Mucosa of descending colon (tissue), 3 donors: ENCODE results near the gene LUZP1. TPM values are rescaled to one million over a fixed set of nuclear protein-coding genes. Genes with fewer than 3 reads are reported as not detected.

Source experiments
- ATAC-seq: fragments of 200-7000 bp; cut with Tn5 transposase; one replicate; pipeline ENCODE4 v1.9.1; 2020; ENCODE audit warnings: mild to moderate bottlenecking, moderate library complexity
- DNase-seq, 3 donors: peaks; one replicate each; pipeline ENCODE4 v3.0.0-alpha.2; 2020
- H3K36me3 ChIP-seq: fragments of 200-600 bp; one replicate; pipeline ENCODE4 v1.8.0; 2021; ENCODE audit warnings: low read depth, mild to moderate bottlenecking
- H3K4me1 ChIP-seq: fragments of 200-600 bp; one replicate; pipeline ENCODE4 v1.8.0; 2021; ENCODE audit warnings: low read depth, mild to moderate bottlenecking
- H3K4me3 ChIP-seq: fragments of 200-600 bp; one replicate; pipeline ENCODE4 v1.8.0; 2021; ENCODE audit warnings: mild to moderate bottlenecking
- H3K9me3 ChIP-seq: fragments of 200-600 bp; one replicate; pipeline ENCODE4 v1.8.0; 2021; ENCODE audit warnings: mild to moderate bottlenecking
- CTCF ChIP-seq: fragments of 200-600 bp; IDR thresholded peaks from one replicate; pipeline ENCODE4 v1.8.0; 2022; ENCODE audit warnings: antibody characterized with exemption, mild to moderate bottlenecking
- intact Hi-C, 2 donors: fragments of 100-400 bp; cut with DNase I in 1 of 2; cut with micrococcal nuclease in 1 of 2; formaldehyde crosslinking; loops; one replicate each; pipeline versions ENCODE4 v1.11.0 to v1.11.1; 2022; cut with DNase I, micrococcal nuclease
- total RNA-seq, 3 donors: library from RNA; stranded (reverse); fragmentation: NEBNext Ultra II Directional in 2 of 3; extraction: Animal tissue kit (Norgen Biotek cat#: 25700) in 2 of 3; gene quantifications; one replicate each; pipeline versions ENCODE4 v1.2.1 to v1.2.4, GENCODE V29; 2021 to 2023
- donor health status: DM: no; HTN: no; CAD: no; lungs with moderate emphysema.
- donor health status: DM: no; HTN: no; CAD: no.
- donor health status: DM: no; HTN: yes; CAD: no.

Gene LUZP1
- total RNA-seq, 3 donors from 2014 or later = 48.4 to 57.7 (median 52.0) TPM

GRCh38 chr1:23215291-23215690 lies 46.6 kb upstream of the LUZP1 start:
- intact Hi-C loops = no loop called here
- no peaks in the 10 kb centered on the region for H3K36me3 ChIP-seq

GRCh38 chr1:23214640-23215039 lies 46.0 kb upstream of the LUZP1 start:
- intact Hi-C loops = no loop called here
- Histone ChIP-seq H3K4me3 (no peak overlapping the region), H3K4me1 (peaks cover 13% of the 10 kb centered on the region), H3K9me3 (no peaks in the 10 kb centered on the region), H3K36me3 (no peaks in the 10 kb centered on the region)
- ATAC-seq (no peak), DNase-seq (no peak)
- no peak for TF ChIP-seq CTCF

More at GRCh38 chr1:23215291-23215690, 46.6 kb upstream of the LUZP1 start:
- H3K4me3 ChIP-seq = no peak overlapping the region
- no peak for ATAC-seq
- H3K9me3 ChIP-seq = no peaks in the 10 kb centered on the region
- peaks cover 13% of the 10 kb centered on the region for H3K4me1 ChIP-seq
- TF ChIP-seq CTCF = no peak
- no peak for DNase-seq

DNA sequence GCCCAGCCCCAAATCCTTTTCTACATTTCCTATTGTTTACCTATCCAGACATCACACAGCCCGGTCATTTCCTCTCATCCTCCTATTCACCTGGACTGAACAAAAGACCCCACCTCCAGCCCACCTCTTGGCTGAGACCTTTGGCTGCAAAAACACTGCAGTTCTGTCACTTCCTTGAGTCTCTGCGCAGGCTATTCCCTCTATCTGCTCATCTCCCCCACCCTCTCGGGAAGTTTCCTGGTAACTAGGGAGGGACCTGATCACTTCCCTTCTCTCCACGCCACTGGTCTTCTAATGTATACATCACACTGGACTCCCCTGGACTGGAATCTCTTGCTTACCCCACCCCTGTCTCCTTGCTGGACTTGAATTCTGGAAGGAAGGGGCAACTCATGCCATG lies 43.3 kb upstream of the LUZP1 start:
- Histone ChIP-seq H3K4me3 (no peak overlapping the region), H3K4me1 (peaks cover 5% of the 10 kb centered on the region), H3K36me3 (no peaks in the 10 kb centered on the region), H3K9me3 (no peaks in the 10 kb centered on the region)
- DNase-seq (no peak), ATAC-seq (no peak)
- TF ChIP-seq CTCF = no peak
- intact Hi-C loops = no loop called here

- DNase-seq (no peak), ATAC-seq (no peak)
- TF ChIP-seq CTCF = no peak
- H3K36me3 ChIP-seq = no peaks in the 10 kb centered on the region
- no peak overlapping the region for H3K4me3 ChIP-seq
- H3K4me1 ChIP-seq = no peaks in the 10 kb centered on the region
- intact Hi-C loops = no loop called here
- H3K9me3 ChIP-seq = no peaks in the 10 kb centered on the region
These were observed 42.3 kb upstream of the LUZP1 start for GRCh38 chr1:23210963-23211362.

DNA sequence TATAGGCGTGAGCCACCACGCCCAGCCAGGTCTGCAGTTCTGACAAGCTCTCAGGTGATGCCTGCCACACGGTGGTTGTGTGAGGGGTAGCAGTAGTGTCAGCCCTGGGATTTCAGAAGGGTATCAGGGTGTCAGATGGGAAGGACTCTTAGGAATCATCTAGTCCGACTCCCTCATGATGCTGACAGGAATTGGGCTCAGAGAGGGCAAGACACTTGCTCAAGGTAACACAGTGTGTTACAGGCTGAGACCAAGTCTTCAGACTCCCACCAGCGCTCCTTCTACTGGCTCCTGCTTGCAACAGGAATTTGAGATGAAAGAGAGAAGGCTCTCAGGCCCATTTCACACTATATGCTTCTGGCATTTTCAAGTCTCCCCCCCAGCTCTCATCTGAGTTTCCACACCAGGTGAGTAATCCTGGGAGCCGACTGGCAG lies 41.7 kb upstream of the LUZP1 start:
- Histone ChIP-seq H3K4me1 (no peaks in the 10 kb centered on the region), H3K9me3 (no peaks in the 10 kb centered on the region), H3K36me3 (no peaks in the 10 kb centered on the region), H3K4me3 (no peak overlapping the region)
- TF ChIP-seq CTCF = no peak
- DNase-seq = no peak
- no peak for ATAC-seq
- intact Hi-C loops = no loop called here

- DNase-seq = no peak
These were observed 41.1 kb upstream of the LUZP1 start for GRCh38 chr1:23209770-23210169.

More at GRCh38 chr1:23209770-23210169, 41.1 kb upstream of the LUZP1 start:
- H3K4me1 ChIP-seq = no peaks in the 10 kb centered on the region
- no peak for ATAC-seq
- intact Hi-C loops = no loop called here
- H3K9me3 ChIP-seq = no peaks in the 10 kb centered on the region
- TF ChIP-seq CTCF = no peak
- no peak overlapping the region for H3K4me3 ChIP-seq
- no peaks in the 10 kb centered on the region for H3K36me3 ChIP-seq
